ENCODE data around the gene GUK1.
A peak's percentile ranks its signal among the peaks of the same experiment; 100 is the strongest.

The GUK1 gene

DNA sequence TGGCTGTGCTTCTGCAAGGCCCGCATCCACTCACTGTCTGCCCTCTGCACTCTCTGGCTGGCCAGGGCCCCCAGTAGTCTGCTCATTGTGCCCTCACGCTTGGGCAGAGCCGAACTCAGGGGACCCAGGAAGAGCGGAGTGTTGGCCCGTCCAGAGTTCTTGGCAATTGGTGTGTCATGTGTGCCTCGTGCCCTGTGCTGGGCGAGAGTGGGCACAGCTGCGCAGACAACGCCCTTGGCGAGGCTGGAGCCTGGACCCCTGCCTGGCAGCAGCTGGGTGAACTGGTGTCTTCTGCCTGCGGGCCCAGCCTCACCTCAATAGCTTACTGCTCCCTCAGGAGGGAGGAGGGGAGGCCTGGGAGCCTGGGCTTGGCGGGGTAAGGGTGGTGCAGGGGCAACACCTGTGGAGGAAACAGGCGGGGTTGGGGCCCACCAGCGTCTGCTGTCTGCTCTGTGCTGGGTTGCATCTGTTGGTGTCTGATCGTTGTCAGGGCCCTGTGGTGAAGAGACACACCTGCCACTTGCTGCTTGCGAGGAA lies 2.1 kb downstream of the GUK1 start:
- Histone ChIP-seq H3K79me2 (ENCODE audit: insufficient read depth, low read length) (peaks cover 70% of the 10 kb centered on the region), H4K20me1 (ENCODE audit: insufficient read depth, low read length, poor library complexity, severe bottlenecking) (peaks cover 62% of the 10 kb centered on the region), H3K4me2 (ENCODE audit: low read depth, low read length, poor library complexity, severe bottlenecking) (peak overlapping the region; percentile 95)

DNA sequence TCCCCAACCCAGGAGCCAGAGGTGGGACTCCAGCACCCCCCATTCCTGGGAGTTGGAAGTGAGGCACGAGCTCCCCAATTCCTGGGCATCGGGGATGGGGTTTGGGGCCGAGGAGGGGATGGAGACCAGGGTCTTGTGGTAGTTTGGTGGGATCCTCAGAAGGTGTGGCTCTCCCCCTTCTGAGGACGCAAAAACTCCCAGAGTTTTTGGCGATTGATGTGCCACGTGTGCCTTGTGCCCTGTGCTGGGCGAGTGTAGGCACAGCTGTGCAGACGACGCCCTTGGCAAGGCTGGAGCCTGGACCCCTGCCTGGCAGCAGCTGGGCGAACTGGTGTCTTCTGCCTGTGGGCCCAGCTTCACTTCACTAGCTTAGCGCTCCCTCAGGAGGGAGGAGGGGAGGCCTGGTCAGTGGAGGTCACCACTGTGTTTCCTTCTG lies 2.6 kb downstream of the GUK1 start:
- Histone ChIP-seq H3K9ac (ENCODE audit: low read depth, low read length, poor library complexity, severe bottlenecking) (peak overlapping the region; percentile 93), H3K79me2 (ENCODE audit: insufficient read depth, low read length) (peaks cover 72% of the 10 kb centered on the region), H3K27me3 (ENCODE audit: insufficient read depth, low read length, poor library complexity, severe bottlenecking) (no peaks in the 10 kb centered on the region), H2AFZ (ENCODE audit: low read length) (no peak overlapping the region), H3K36me3 (ENCODE audit: insufficient read depth, low read length) (peaks cover 4% of the 10 kb centered on the region; the same call in 1 of the 2 replicates), H3K4me3 (ENCODE audit: low read length, poor library complexity, severe bottlenecking) (peak overlapping the region; percentile 99), H3K4me2 (ENCODE audit: low read depth, low read length, poor library complexity, severe bottlenecking) (peak overlapping the region; percentile 95), H4K20me1 (ENCODE audit: insufficient read depth, low read length, poor library complexity, severe bottlenecking) (peaks cover 62% of the 10 kb centered on the region), H3K9me3 (ENCODE audit: insufficient read depth, low read depth, low read length) (no peaks in the 10 kb centered on the region), H3K4me1 (ENCODE audit: insufficient read depth, low read length, poor library complexity, severe bottlenecking) (peaks cover 30% of the 10 kb centered on the region), H3K9me2 (replicated peaks; ENCODE audit: low read depth, low read length) (no peaks in the 10 kb centered on the region), H3F3A (ENCODE audit: low read depth) (no peaks in the 10 kb centered on the region)
- TF ChIP-seq EZH2phosphoT487 (IDR thresholded peaks at IDR 0.05; ENCODE audit: borderline replicate concordance): no peak
- TF ChIP-seq, protein P1, sequence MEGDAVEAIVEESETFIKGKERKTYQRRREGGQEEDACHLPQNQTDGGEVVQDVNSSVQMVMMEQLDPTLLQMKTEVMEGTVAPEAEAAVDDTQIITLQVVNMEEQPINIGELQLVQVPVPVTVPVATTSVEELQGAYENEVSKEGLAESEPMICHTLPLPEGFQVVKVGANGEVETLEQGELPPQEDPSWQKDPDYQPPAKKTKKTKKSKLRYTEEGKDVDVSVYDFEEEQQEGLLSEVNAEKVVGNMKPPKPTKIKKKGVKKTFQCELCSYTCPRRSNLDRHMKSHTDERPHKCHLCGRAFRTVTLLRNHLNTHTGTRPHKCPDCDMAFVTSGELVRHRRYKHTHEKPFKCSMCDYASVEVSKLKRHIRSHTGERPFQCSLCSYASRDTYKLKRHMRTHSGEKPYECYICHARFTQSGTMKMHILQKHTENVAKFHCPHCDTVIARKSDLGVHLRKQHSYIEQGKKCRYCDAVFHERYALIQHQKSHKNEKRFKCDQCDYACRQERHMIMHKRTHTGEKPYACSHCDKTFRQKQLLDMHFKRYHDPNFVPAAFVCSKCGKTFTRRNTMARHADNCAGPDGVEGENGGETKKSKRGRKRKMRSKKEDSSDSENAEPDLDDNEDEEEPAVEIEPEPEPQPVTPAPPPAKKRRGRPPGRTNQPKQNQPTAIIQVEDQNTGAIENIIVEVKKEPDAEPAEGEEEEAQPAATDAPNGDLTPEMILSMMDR (conservative IDR thresholded peaks at IDR 0.05; ENCODE audit: low read length): no peak

More for the DNA sequence above, 2.1 kb downstream of the GUK1 start:
- no peaks in the 10 kb centered on the region for H3K9me3 ChIP-seq (ENCODE audit: insufficient read depth, low read depth, low read length)
- peak overlapping the region; percentile 93 for H3K9ac ChIP-seq (ENCODE audit: low read depth, low read length, poor library complexity, severe bottlenecking)
- no peaks in the 10 kb centered on the region for H3K9me2 ChIP-seq (replicated peaks; ENCODE audit: low read depth, low read length)
- TF ChIP-seq, protein P1 (conservative IDR thresholded peaks at IDR 0.05; ENCODE audit: low read length): no peak
- TF ChIP-seq EZH2phosphoT487 (IDR thresholded peaks at IDR 0.05; ENCODE audit: borderline replicate concordance): no peak
- H2AFZ ChIP-seq (ENCODE audit: low read length): no peak overlapping the region
- H3K4me1 ChIP-seq (ENCODE audit: insufficient read depth, low read length, poor library complexity, severe bottlenecking): peaks cover 31% of the 10 kb centered on the region
- H3K36me3 ChIP-seq (ENCODE audit: insufficient read depth, low read length): no peaks in the 10 kb centered on the region; the same call in 1 of the 2 replicates
- no peaks in the 10 kb centered on the region for H3K27me3 ChIP-seq (ENCODE audit: insufficient read depth, low read length, poor library complexity, severe bottlenecking)
- no peaks in the 10 kb centered on the region for H3F3A ChIP-seq (ENCODE audit: low read depth)
- H3K4me3 ChIP-seq (ENCODE audit: low read length, poor library complexity, severe bottlenecking): peak overlapping the region; percentile 99

DNA sequence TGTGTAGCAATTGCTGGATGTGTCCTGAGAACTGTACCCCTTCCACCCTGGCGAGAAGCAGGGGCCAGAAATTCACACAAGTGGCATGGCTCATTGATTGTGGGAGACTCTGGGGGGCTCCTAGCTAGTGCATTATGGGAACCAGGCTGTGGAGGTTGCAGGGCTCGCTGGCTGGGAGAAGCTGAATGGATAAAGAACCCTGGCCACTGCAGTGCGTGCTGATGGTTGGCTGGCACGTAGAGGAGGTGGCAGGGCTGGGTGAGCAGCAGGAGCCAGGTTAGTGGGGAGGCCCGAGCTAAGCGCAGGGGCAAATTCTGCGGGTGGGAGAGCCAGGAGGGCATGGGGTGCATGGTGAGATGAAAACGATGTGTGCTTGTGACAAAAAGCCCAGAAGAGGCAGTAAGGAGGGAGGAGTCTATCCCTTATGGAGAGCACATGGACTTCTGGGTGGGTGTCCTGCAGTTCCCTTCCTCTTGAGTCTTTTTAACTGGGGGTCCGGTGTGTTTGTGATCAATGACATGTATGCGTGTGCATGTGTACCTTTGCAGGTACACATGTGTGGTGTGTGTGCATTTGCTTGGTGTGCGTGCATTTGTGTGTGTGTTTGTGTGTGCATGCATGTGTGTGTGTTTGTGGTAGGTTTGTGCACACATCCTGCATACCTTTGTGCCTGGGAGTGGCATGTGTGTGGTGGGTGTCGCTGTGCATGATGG lies 3.6 kb downstream of the GUK1 start:
- Histone ChIP-seq H3K4me2 (ENCODE audit: low read depth, low read length, poor library complexity, severe bottlenecking) (peak overlapping the region; percentile 95), H3K4me3 (ENCODE audit: low read length, poor library complexity, severe bottlenecking) (peak overlapping the region; percentile 99), H3K36me3 (ENCODE audit: insufficient read depth, low read length) (peaks cover 9% of the 10 kb centered on the region; the same call in 1 of the 2 replicates), H3F3A (ENCODE audit: low read depth) (no peaks in the 10 kb centered on the region), H3K9me2 (replicated peaks; ENCODE audit: low read depth, low read length) (no peaks in the 10 kb centered on the region), H3K79me2 (ENCODE audit: insufficient read depth, low read length) (peaks cover 72% of the 10 kb centered on the region), H2AFZ (ENCODE audit: low read length) (no peak overlapping the region), H3K9me3 (ENCODE audit: insufficient read depth, low read depth, low read length) (no peaks in the 10 kb centered on the region), H3K9ac (ENCODE audit: low read depth, low read length, poor library complexity, severe bottlenecking) (peak overlapping the region; percentile 93), H3K4me1 (ENCODE audit: insufficient read depth, low read length, poor library complexity, severe bottlenecking) (peaks cover 32% of the 10 kb centered on the region), H4K20me1 (ENCODE audit: insufficient read depth, low read length, poor library complexity, severe bottlenecking) (peaks cover 69% of the 10 kb centered on the region), H3K27me3 (ENCODE audit: insufficient read depth, low read length, poor library complexity, severe bottlenecking) (no peaks in the 10 kb centered on the region)
- TF ChIP-seq, protein P1 (conservative IDR thresholded peaks at IDR 0.05; ENCODE audit: low read length): no peak
- TF ChIP-seq EZH2phosphoT487 (IDR thresholded peaks at IDR 0.05; ENCODE audit: borderline replicate concordance): no peak

Measured in Loucy (cell line).